SK-N-SH treated with all-trans-retinoic acid at 6 μM for 48 hours (cell line): Measurements from ENCODE around the gene PPOX.

Source experiments
- ATAC-seq: fragments of 200-7000 bp; cut with Tn5 transposase; 3 replicates; pipeline ENCODE4 v1.9.1; 2020; ENCODE audit warnings: mild to moderate bottlenecking, moderate library complexity
- ARNTL ChIP-seq: fragments of 450-650 bp; formaldehyde crosslinking; IDR thresholded peaks from 2 replicates; pipeline ENCODE4 v1.5.0; 2020; ENCODE audit warnings: low read depth, mild to moderate bottlenecking, moderate library complexity, borderline replicate concordance
- BACH2 ChIP-seq: fragments of 250-450 bp; sonication (Bioruptor Pico); IDR thresholded peaks from 2 replicates; pipeline ENCODE4 v1.9.0; 2021; ENCODE audit warnings: mild to moderate bottlenecking, borderline replicate concordance
- CREB5 ChIP-seq: fragments of 250-450 bp; sonication (Bioruptor Pico); IDR thresholded peaks from 2 replicates; pipeline ENCODE4 v1.5.1; 2020; ENCODE audit warnings: low read depth, mild to moderate bottlenecking, moderate library complexity
- CSDC2 ChIP-seq: fragments of 250-450 bp; sonication (Bioruptor Pico); IDR thresholded peaks from 2 replicates; pipeline ENCODE4 v1.5.0; 2020; ENCODE audit warnings: mild to moderate bottlenecking, moderate library complexity
- CSRNP3 ChIP-seq: fragments of 250-450 bp; sonication (Bioruptor Pico); IDR thresholded peaks from 2 replicates; pipeline ENCODE4 v1.5.1; 2021; ENCODE audit warnings: mild to moderate bottlenecking, moderate library complexity
- ESRRG ChIP-seq: fragments of 250-450 bp; sonication (Bioruptor Pico); IDR thresholded peaks from 2 replicates; pipeline ENCODE4 v1.6.1; 2021; ENCODE audit warnings: mild to moderate bottlenecking
- GLIS3 ChIP-seq: fragments of 250-450 bp; sonication (Bioruptor Pico); IDR thresholded peaks from 2 replicates; pipeline ENCODE4 v1.5.0; 2020; ENCODE audit warnings: mild to moderate bottlenecking, moderate library complexity
- ISL1 ChIP-seq: fragments of 250-450 bp; sonication (Bioruptor Pico); IDR thresholded peaks from 2 replicates; pipeline ENCODE4 v2.1.2; 2022; ENCODE audit warnings: mild to moderate bottlenecking, moderate library complexity
- OSR1 ChIP-seq: fragments of 250-450 bp; sonication (Bioruptor Pico); IDR thresholded peaks from 2 replicates; pipeline ENCODE4 v1.8.0; 2022; ENCODE audit warnings: moderate library complexity, mild to moderate bottlenecking, inconsistent platforms
- PATZ1 ChIP-seq: fragments of 250-450 bp; sonication (Bioruptor Pico); IDR thresholded peaks from 2 replicates; pipeline ENCODE4 v1.8.0; 2020; ENCODE audit warnings: mild to moderate bottlenecking, moderate library complexity, borderline replicate concordance
- POU6F1 ChIP-seq: fragments of 250-450 bp; sonication (Bioruptor Pico); IDR thresholded peaks from 2 replicates; pipeline ENCODE4 v1.8.0; 2021; ENCODE audit warnings: low read depth, mild to moderate bottlenecking, moderate library complexity, borderline replicate concordance
- PPARA ChIP-seq: fragments of 250-450 bp; sonication (Bioruptor Pico); IDR thresholded peaks from 2 replicates; pipeline ENCODE4 v1.5.0; 2020; ENCODE audit warnings: mild to moderate bottlenecking, borderline replicate concordance
- RARB ChIP-seq: fragments of 250-450 bp; sonication (Bioruptor Pico); IDR thresholded peaks from 2 replicates; pipeline ENCODE4 v1.8.0; 2021; ENCODE audit warnings: mild to moderate bottlenecking, moderate library complexity
- SNAI2 ChIP-seq: fragments of 250-450 bp; sonication (Bioruptor Pico); IDR thresholded peaks from 2 replicates; pipeline ENCODE4 v1.5.0; 2020; ENCODE audit warnings: mild to moderate bottlenecking, moderate library complexity
- TCF4 ChIP-seq: fragments of 250-450 bp; sonication (Bioruptor Pico); IDR thresholded peaks from 2 replicates; pipeline ENCODE4 v1.8.0; 2021; ENCODE audit warnings: mild to moderate bottlenecking, moderate library complexity, borderline replicate concordance
- TOX ChIP-seq: fragments of 250-450 bp; sonication (Bioruptor Pico); IDR thresholded peaks from 2 replicates; pipeline ENCODE4 v1.8.0; 2021; ENCODE audit warnings: mild to moderate bottlenecking, moderate library complexity, borderline replicate concordance
- TSHZ2 ChIP-seq: fragments of 250-450 bp; sonication (Bioruptor Pico); IDR thresholded peaks from 2 replicates; pipeline ENCODE4 v1.5.0; 2020; ENCODE audit warnings: mild to moderate bottlenecking, moderate library complexity
- ZC3H10 ChIP-seq: fragments of 250-450 bp; sonication (Bioruptor Pico); IDR thresholded peaks from 2 replicates; pipeline ENCODE4 v1.5.1; 2021; ENCODE audit warnings: mild to moderate bottlenecking, moderate library complexity
- ZFP3 ChIP-seq: fragments of 250-450 bp; sonication (Bioruptor Pico); IDR thresholded peaks from 2 replicates; pipeline ENCODE4 v1.5.0; 2020; ENCODE audit warnings: mild to moderate bottlenecking, moderate library complexity
- ZFP30 ChIP-seq: fragments of 450-650 bp; formaldehyde crosslinking; IDR thresholded peaks from 2 replicates; pipeline ENCODE4 v1.5.0; 2022; ENCODE audit warnings: mild to moderate bottlenecking, moderate library complexity
- ZNF565 ChIP-seq: fragments of 450-650 bp; formaldehyde crosslinking; conservative IDR thresholded peaks from 2 replicates; pipeline ENCODE4 v1.5.0; 2020; ENCODE audit warnings: low read depth, mild to moderate bottlenecking, moderate library complexity
- ZNF8 ChIP-seq: fragments of 450-650 bp; formaldehyde crosslinking; IDR thresholded peaks from 2 replicates; pipeline ENCODE4 v1.5.0; 2020; ENCODE audit warnings: mild to moderate bottlenecking, moderate library complexity

The PPOX gene

GRCh38 chr1:161173711-161174110 is 7.5 kb downstream of the PPOX start:
- ATAC-seq: no peak
- TF ChIP-seq SNAI2 (CRISPR knock-in tag) (no peak), TSHZ2 (CRISPR knock-in tag) (no peak)

GRCh38 chr1:161174911-161175310 is 8.7 kb downstream of the PPOX start:
- TF ChIP-seq TOX (no peak), OSR1 (CRISPR knock-in tag) (no peak), ZFP30 (CRISPR knock-in tag) (no peak), ZFP3 (CRISPR knock-in tag) (no peak), CSDC2 (CRISPR knock-in tag) (no peak), SNAI2 (CRISPR knock-in tag) (no peak)
- no peak for ATAC-seq

GRCh38 chr1:161175771-161176453 is 9.7 kb downstream of the PPOX start:
- no peak for TF ChIP-seq ZC3H10 (CRISPR knock-in tag)
- TF ChIP-seq POU6F1 (CRISPR knock-in tag): no peak
- TF ChIP-seq ZNF8 (CRISPR knock-in tag): no peak
- no peak for TF ChIP-seq CSRNP3 (CRISPR knock-in tag)
- no peak for TF ChIP-seq OSR1 (CRISPR knock-in tag)
- TF ChIP-seq ZFP30 (CRISPR knock-in tag): no peak
- TF ChIP-seq ESRRG (CRISPR knock-in tag): no peak
- no peak for TF ChIP-seq ZFP3 (CRISPR knock-in tag)
- TF ChIP-seq BACH2 (CRISPR knock-in tag): no peak
- no peak for TF ChIP-seq GLIS3 (CRISPR knock-in tag)
- TF ChIP-seq CSDC2 (CRISPR knock-in tag): no peak
- TF ChIP-seq ISL1 (CRISPR knock-in tag): no peak
- TF ChIP-seq RARB (CRISPR knock-in tag): no peak
- ATAC-seq: no peak

GRCh38 chr1:161176468-161177111 is 10.4 kb downstream of the PPOX start:
- peak; percentile 44 for ATAC-seq
- TF ChIP-seq RARB (CRISPR knock-in tag) (no peak), POU6F1 (CRISPR knock-in tag) (no peak), TOX (no peak), ZC3H10 (CRISPR knock-in tag) (no peak), ARNTL (CRISPR knock-in tag) (no peak), TCF4 (no peak), PPARA (CRISPR knock-in tag) (no peak), ESRRG (CRISPR knock-in tag) (no peak), CSDC2 (CRISPR knock-in tag) (no peak), ZFP30 (CRISPR knock-in tag) (no peak), ZFP3 (CRISPR knock-in tag) (no peak), PATZ1 (CRISPR knock-in tag) (no peak), ZNF565 (CRISPR knock-in tag) (no peak), ZNF8 (CRISPR knock-in tag) (no peak), CSRNP3 (CRISPR knock-in tag) (no peak), GLIS3 (CRISPR knock-in tag) (no peak), CREB5 (CRISPR knock-in tag) (no peak)
